GM21723 (cell line): ENCODE results near the gene NIT1.

Experiments
- ATAC-seq: cut with Tn5 transposase; IDR thresholded peaks from one replicate; pipeline ENCODE4 v1.9.1; 2021; ENCODE audit warnings: mild to moderate bottlenecking, moderate library complexity; ENCODE audit not compliant: unreplicated experiment

NIT1 gene

DNA sequence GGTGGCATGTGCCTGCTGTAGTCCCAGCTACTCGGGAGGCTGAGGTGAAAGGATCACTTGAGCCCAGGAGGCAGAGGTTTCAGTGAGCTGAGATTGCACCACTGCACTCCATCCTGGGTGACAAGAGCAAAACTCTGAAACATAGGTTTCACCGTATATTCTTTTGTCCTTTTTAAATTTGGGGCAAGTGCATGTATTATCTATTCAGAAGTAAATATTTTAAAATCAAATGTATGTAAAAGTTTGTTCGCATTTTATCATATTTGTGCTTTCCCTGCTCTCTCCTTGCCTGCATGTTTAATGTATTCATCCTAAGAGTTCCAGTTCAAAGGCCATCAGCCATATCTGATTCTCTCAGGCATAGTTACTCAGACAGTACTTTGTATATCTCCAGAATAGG lies 27.9 kb downstream of the NIT1 start:
- ATAC-seq: no peak

- peak; percentile 15 for ATAC-seq
These were observed 35.3 kb downstream of the NIT1 start for GRCh38 chr1:161153176-161153575.

GRCh38 chr1:161153682-161154337 lies 35.9 kb downstream of the NIT1 start, which contains the start of gene UFC1:
Gene UFC1, plus strand, starts transcription at chr1:161153978. Its CDS starts 20 bp downstream, at chr1:161153998.
- ATAC-seq: peak; percentile 86

- no peak for ATAC-seq
These were observed 40.0 kb downstream of the NIT1 start for GRCh38 chr1:161157867-161158266.

GRCh38 chr1:161158316-161159010 lies 40.6 kb downstream of the NIT1 start:
- ATAC-seq: no peak

- ATAC-seq: peak; percentile 83
These were observed 41.4 kb downstream of the NIT1 start, which contains the start of gene USP21 for GRCh38 chr1:161159087-161159912. Gene USP21, plus strand, starts transcription at chr1:161159500. Its CDS starts 1,141 bp downstream, at chr1:161160641.

- ATAC-seq: no peak
These were observed 42.0 kb downstream of the NIT1 start for GRCh38 chr1:161159913-161160243.

- ATAC-seq: no peak
These were observed 42.8 kb downstream of the NIT1 start for GRCh38 chr1:161160671-161161145.

- ATAC-seq: no peak
These were observed 43.7 kb downstream of the NIT1 start for GRCh38 chr1:161161652-161162051.

DNA sequence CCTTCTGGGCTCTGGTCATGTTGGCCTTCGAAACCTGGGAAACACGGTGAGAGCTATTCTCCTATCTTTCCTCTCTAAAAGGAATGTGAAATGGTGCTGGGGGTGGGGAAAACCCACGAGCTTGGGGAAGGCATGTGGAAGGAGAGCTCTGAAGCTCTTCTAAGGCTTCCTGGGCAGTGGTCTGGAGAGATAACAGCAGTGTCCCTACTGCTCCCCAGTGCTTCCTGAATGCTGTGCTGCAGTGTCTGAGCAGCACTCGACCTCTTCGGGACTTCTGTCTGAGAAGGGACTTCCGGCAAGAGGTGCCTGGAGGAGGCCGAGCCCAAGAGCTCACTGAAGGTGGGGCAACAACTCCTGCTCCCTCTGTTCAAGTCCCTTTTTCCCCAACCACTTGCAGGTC lies 44.1 kb downstream of the NIT1 start:
- ATAC-seq: no peak

DNA sequence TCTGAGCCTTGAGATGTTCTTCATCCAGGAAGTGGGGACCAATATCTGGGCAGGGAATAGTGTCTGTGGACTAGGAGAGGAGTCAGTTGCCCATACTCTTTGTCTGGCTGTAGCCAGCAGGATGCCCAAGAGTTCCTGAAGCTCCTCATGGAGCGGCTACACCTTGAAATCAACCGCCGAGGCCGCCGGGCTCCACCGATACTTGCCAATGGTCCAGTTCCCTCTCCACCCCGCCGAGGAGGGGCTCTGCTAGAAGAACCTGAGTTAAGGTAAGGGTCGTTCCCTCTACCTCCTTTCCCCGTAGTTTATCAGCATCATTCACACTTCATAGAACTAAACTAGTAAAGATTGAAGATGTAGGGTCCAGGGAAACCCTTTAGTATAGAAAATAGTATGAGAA lies 44.9 kb downstream of the NIT1 start:
- no peak for ATAC-seq

DNA sequence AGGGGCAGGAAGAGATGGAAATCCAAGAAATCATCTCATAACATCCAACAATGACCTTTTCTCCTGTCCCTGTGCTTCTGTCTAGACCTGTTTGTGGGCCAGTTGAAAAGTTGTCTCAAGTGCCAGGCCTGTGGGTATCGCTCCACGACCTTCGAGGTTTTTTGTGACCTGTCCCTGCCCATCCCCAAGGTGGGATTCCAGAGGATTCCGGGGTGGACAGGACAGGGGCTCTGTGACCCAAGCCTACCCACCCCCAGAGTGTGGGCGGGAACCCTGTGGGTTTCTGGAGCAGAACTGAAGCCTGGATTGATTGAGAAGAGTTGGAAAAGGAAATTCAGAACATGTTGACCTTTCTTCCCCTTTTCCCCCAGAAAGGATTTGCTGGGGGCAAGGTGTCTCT lies 45.9 kb downstream of the NIT1 start:
- no peak for ATAC-seq

DNA sequence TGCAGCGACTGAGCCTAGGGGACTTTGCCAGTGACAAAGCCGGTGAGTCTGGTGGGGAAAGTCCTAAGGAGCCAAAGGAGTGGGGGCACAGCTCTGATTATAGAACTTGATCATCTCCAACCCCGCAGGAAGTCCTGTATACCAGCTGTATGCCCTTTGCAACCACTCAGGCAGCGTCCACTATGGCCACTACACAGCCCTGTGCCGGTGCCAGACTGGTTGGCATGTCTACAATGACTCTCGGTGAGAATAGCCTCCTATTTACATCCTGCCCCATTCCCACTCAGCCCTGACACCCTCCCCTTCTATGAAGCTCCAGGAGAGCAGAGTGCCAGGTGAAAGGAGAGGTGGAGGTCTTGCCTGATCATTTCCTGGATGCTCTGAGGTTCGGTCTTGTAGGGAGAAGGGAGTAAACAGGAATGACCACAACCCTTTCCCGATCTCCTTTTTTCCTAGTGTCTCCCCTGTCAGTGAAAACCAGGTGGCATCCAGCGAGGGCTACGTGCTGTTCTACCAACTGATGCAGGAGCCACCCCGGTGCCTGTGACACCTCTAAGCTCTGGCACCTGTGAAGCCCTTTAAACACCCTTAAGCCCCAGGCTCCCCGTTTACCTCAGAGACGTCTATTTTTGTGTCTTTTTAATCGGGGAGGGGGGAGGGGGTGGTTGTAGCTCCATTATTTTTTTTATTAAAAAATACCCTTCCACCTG lies 47.2 kb downstream of the NIT1 start:
- no peak for ATAC-seq

DNA sequence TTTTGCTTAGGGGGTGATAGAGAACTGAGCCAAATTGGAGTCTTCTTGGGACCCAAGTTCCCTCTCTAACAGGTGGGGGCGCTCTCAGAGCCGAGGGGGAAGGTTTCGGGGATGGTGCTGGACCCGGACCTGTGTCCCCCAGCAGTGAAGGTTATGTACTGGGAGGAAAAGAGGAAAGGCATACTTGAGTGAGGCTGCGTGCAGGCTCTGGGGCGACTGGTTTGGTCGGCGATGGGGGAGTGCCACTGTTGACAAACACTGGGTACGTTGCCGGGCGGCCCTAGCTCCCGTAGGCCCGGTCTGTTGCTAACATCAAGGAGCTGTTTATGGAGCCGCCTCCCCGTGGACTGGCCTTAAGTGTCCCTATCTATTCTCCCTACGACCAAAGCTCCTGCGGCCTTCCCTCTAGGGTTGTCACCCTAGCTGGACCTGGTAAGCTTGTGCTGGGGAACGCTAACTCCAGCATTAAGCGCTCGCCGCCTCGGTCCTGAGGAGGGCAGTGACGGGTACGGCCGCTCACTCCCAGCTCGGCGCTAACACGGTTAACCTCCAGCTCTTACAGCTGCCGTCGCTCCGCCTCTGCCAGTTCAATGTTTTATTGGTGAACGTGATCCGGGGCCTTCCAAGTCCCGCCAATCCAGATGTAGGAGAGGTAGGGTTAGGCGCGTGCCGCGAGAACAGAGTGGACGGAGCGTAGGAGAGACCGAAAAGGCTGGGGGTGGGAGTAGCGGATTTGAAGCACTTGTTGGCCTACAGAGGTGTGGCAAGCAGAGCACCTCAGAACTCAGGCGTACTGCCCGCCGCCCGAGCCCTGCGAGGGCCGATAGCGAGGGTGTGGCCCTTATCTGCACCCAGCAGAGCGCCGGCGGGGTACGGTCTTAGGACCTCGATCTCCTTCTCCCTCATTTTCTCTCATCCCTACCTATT lies 48.1 kb downstream of the NIT1 start, which contains the start of gene PPOX:
Gene PPOX (plus strand): TSS at position 685 of the 927 bp plus-strand sequence. CDS start 422 bp downstream, outside the sequence.
- peak; percentile 95 for ATAC-seq

- ATAC-seq: peak; percentile 7
These were observed 49.0 kb downstream of the NIT1 start for GRCh38 chr1:161166669-161167548.

DNA sequence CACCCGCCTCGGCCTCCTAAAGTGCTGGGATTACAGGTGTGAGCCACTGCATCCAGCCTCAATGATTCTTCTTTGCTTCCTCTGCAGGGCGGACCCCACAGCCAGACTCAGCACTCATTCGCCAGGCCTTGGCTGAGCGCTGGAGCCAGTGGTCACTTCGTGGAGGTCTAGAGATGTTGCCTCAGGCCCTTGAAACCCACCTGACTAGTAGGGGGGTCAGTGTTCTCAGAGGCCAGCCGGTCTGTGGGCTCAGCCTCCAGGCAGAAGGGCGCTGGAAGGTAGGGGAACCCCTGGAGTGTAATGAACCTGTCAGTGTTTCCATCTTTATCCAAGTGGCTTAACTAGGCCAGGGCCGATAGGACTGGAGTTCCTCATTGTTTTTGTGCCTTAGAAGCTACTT lies 51.0 kb downstream of the NIT1 start:
- no peak for ATAC-seq
